Choroid plexus epithelial cell (primary cell): ENCODE measurements around the gene ZBTB43.

Experiments
- DNase-seq: peaks from one replicate; pipeline ENCODE4 v3.0.0-alpha.2; 2010; ENCODE audit warnings: low read depth
- H3K4me3 ChIP-seq: 2 replicates; pipeline ENCODE4 v1.5.1; 2011; ENCODE audit warnings: low read depth, mild to moderate bottlenecking, control low read depth, low read length, moderate library complexity
- TF ChIP-seq, protein P1 (sequence below): conservative IDR thresholded peaks from 2 replicates; pipeline ENCODE4 v1.5.1; 2011; ENCODE audit warnings: low read depth, mild to moderate bottlenecking, control low read depth, inconsistent platforms, low read length, moderate library complexity

Gene ZBTB43

DNA sequence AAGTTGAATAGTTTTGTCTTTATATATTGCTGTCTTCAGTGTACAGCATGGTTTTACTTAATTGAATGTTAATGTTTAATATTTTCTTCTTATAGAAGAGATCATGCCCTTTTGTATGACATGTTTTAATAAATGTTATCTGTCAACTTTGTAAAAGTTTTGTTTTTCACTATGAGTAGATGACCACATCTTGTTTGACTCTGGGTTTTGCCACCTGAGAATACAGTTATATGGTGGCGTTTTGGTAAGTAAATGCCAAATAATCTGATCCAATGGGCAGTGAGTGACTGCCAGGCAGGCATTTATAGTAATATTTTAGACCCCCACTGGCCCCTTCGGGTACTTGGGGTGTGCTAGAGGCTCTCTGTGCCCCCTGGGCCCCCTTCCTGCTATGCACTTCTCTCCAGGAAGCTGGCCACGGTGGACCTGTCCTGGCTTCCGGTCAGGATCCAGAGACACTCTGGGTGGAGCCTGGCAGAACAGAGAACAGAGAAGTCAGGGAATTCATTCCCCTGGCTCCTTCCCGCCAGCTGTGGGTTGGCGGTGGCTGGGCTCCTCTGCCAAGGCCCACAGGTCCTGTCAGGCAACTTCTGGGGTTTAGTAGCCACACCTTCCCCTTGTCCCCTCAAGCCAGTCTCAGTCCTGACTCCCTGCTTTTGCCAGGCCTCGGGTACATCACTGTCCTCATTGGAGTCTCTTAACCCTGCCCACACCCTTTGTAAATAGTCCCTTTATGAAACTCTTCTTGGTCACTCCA, 33.4 kb downstream of the ZBTB43 start:
- H3K4me3 ChIP-seq = no peak overlapping the region
- TF ChIP-seq, protein P1, sequence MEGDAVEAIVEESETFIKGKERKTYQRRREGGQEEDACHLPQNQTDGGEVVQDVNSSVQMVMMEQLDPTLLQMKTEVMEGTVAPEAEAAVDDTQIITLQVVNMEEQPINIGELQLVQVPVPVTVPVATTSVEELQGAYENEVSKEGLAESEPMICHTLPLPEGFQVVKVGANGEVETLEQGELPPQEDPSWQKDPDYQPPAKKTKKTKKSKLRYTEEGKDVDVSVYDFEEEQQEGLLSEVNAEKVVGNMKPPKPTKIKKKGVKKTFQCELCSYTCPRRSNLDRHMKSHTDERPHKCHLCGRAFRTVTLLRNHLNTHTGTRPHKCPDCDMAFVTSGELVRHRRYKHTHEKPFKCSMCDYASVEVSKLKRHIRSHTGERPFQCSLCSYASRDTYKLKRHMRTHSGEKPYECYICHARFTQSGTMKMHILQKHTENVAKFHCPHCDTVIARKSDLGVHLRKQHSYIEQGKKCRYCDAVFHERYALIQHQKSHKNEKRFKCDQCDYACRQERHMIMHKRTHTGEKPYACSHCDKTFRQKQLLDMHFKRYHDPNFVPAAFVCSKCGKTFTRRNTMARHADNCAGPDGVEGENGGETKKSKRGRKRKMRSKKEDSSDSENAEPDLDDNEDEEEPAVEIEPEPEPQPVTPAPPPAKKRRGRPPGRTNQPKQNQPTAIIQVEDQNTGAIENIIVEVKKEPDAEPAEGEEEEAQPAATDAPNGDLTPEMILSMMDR = no peak
- no peak for DNase-seq

DNA sequence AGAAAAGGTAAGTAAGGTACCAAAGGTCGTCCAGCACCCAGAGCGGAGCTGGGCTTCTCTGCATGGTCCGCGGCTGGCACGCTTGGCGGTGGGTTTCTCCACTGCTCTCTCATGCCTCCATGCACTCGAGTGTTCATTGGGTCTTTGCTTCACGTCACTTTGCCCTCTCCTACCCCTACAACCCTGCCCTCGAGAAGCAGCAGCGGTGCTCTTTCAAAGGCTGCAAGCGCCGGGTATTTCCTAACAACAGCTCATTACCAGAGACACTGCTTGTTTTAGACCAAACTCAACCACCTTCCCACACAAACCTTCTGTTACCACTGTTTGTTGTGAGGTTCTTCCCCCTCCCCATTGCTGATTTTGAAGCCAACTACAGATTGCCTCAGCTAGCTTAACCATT, 34.1 kb downstream of the ZBTB43 start:
- TF ChIP-seq, protein P1 = no peak
- no peak overlapping the region for H3K4me3 ChIP-seq
- DNase-seq = no peak

- no peak for DNase-seq
- H3K4me3 ChIP-seq = no peak overlapping the region
- TF ChIP-seq, protein P1 = no peak
Observed at GRCh38 chr9:126839301-126839700, 34.5 kb downstream of the ZBTB43 start.

- no peak for DNase-seq
- TF ChIP-seq, protein P1 = no peak
- no peak overlapping the region for H3K4me3 ChIP-seq
Observed at GRCh38 chr9:126842220-126842842, 37.5 kb downstream of the ZBTB43 start.

- DNase-seq = no peak
- TF ChIP-seq, protein P1 = no peak
- no peak overlapping the region for H3K4me3 ChIP-seq
Observed at GRCh38 chr9:126842977-126843799, 38.3 kb downstream of the ZBTB43 start.

DNA sequence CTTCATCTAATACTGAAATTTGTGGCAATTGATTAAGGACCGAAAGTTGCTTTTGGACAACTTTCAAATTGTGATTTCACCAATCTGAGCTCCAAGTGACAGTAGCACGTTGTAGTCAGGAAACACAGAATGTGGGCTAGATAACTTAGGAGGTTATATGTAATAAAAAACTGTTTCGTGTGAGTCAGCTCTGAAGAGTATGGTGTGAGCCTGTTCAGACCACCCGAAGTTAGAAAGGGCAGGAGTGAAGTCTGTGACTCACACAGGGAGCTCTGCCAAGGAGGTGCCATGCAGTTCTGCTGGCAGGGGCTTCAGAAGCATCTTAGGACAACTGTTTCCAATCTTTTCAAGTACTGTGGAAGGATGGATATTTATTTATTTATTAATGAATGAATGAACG, 39.2 kb downstream of the ZBTB43 start:
- TF ChIP-seq, protein P1 = no peak
- DNase-seq = peak; percentile 65
- H3K4me3 ChIP-seq = no peak overlapping the region
